Effector memory CD8-positive, alpha-beta T cell (primary cell): Measurements from ENCODE around the gene B3GAT1.

ENCODE experiments used
- ATAC-seq: fragments of 150-1000 bp; cut with Tn5 transposase; replicated peaks from 2 replicates; pipeline ENCODE4 v1.10.0; 2021; ENCODE audit warnings: mild to moderate bottlenecking, moderate library complexity
- DNase-seq, 3 experiments: peaks; one replicate each; pipeline ENCODE4 v3.0.0; 2021
- H3K27ac Mint-ChIP-seq, 2 donors: one replicate each; pipeline ENCODE4 v1.8.0; 2022; ENCODE audit warnings: mild to moderate bottlenecking in 2 of 2, mixed read lengths in 2 of 2, moderate library complexity in 2 of 2
- H3K27me3 Mint-ChIP-seq, 2 donors: one replicate each; pipeline ENCODE4 v1.8.0; 2022; ENCODE audit warnings: mixed read lengths in 2 of 2
- H3K36me3 Mint-ChIP-seq: one replicate; pipeline ENCODE4 v1.8.0; 2022; ENCODE audit warnings: mild to moderate bottlenecking, moderate library complexity, mixed read lengths; ENCODE audit not compliant: insufficient read depth
- H3K4me1 Mint-ChIP-seq, 2 donors: one replicate each; pipeline ENCODE4 v1.8.0; 2022; ENCODE audit warnings: low read depth in 2 of 2, mixed read lengths in 2 of 2
- H3K4me3 Mint-ChIP-seq, 2 donors: one replicate each; pipeline ENCODE4 v1.8.0; 2022; ENCODE audit warnings: mild to moderate bottlenecking in 2 of 2, mixed read lengths in 2 of 2, moderate library complexity in 2 of 2
- H3K9me3 Mint-ChIP-seq, 2 donors: one replicate each; pipeline ENCODE4 v1.8.0; 2022; ENCODE audit warnings: mixed read lengths in 2 of 2

B3GAT1 gene

DNA sequence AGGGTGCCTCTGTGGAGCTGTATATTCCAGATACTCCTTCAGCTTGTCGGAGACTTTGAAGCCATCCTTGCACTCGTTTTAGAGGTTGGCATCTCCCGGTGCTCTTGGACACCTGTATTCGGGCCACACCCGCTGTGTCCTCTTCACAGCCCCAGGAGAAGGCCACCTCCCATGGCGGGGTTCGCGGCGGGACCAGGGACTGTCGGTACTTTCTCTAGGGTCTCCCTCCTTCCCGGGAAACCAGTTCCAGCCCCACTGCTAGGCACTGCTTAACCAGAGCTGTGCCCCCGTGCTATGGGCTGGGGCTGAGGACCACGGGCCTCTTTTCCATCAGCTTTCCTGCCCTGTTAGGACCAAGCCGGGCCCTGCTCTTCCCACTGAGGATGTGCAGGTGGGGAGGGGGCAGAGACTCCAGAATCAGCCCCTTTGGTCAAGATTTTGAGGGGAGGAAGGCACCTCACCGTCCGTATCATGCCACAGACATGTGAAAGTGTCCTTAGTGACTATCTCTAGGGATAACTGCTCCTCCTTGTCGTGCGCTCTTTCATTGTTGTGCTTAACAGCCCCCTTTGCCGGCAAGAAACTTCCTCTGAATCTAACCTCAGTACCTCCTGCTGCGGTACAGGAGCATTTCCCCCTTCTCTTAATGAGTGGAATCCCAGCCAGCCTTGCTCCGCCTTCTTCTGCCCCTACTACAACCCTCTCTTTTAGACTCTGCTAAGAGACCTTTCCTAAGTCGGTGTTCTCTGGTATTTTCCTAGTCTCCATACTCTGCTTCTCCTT, 1.2 kb upstream of the B3GAT1 start:
- Mint-ChIP-seq H3K4me1 (peaks cover 32 to 36% of the 10 kb centered on the region in 2 donors), H3K27me3 (peaks cover 19 to 78% of the 10 kb centered on the region in 2 donors), H3K27ac (peak overlapping the region; percentile 6 to 72), H3K36me3 (peaks cover under 1% of the 10 kb centered on the region), H3K9me3 (no peaks in the 10 kb centered on the region), H3K4me3 (peak overlapping the region; percentile 15 to 63)
- DNase-seq (no peak), ATAC-seq (no peak)

- Mint-ChIP-seq H3K27ac (peak overlapping the region in 1 of 2 donors; percentile 82), H3K4me1 (peaks cover 41 to 42% of the 10 kb centered on the region in 2 donors), H3K36me3 (peaks cover 2% of the 10 kb centered on the region), H3K4me3 (peak overlapping the region; percentile 83 to 87), H3K27me3 (peaks cover 13 to 75% of the 10 kb centered on the region in 2 donors), H3K9me3 (no peaks in the 10 kb centered on the region)
- DNase-seq, result no peak
- no peak for ATAC-seq
Observed at GRCh38 chr11:134410766-134411165, 1.3 kb downstream of the B3GAT1 start.

- H3K27ac Mint-ChIP-seq, result peak overlapping the region in 1 of 2 donors; percentile 22
- H3K4me3 Mint-ChIP-seq, result peak overlapping the region; percentile 83 to 87
- peaks cover 2% of the 10 kb centered on the region for H3K36me3 Mint-ChIP-seq
- no peak for DNase-seq
- peaks cover 13 to 75% of the 10 kb centered on the region in 2 donors for H3K27me3 Mint-ChIP-seq
- no peak for ATAC-seq
- H3K4me1 Mint-ChIP-seq, result peaks cover 39 to 41% of the 10 kb centered on the region in 2 donors
- no peaks in the 10 kb centered on the region for H3K9me3 Mint-ChIP-seq
Observed at GRCh38 chr11:134409552-134410429, 2.3 kb downstream of the B3GAT1 start.

DNA sequence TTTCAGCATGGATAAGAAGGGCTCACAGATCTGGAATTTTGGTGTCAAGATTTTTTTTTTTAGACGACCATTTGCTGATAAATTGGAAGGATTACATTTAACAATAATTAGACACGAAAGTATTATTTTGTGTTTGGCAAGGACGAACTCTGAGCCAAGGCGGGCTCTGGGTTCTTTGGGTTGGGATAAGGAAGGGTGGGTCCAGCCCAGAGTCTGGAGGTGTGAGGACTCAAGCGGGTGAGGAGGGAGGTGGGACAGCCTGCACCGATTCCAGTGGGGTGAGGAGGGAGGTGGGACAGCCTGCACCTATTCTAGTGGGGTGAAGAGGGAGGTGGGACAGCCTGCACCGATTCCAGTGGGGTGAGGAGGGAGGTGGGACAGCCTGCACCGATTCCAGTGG, 4.1 kb downstream of the B3GAT1 start:
- ATAC-seq (no peak), DNase-seq (no peak)
- Mint-ChIP-seq H3K27ac (peak overlapping the region in 1 of 2 donors; percentile 69), H3K27me3 (peaks cover 13 to 66% of the 10 kb centered on the region in 2 donors), H3K4me3 (peak overlapping the region in 1 of 2 donors; percentile 38), H3K36me3 (peaks cover 2% of the 10 kb centered on the region), H3K9me3 (no peaks in the 10 kb centered on the region), H3K4me1 (peaks cover 31% of the 10 kb centered on the region in 2 donors)

- H3K27ac Mint-ChIP-seq, result peak overlapping the region; percentile 38 to 69
- H3K36me3 Mint-ChIP-seq, result peaks cover 2% of the 10 kb centered on the region
- peaks cover 34 to 35% of the 10 kb centered on the region in 2 donors for H3K4me1 Mint-ChIP-seq
- peaks cover 13 to 69% of the 10 kb centered on the region in 2 donors for H3K27me3 Mint-ChIP-seq
- no peak for ATAC-seq
- no peak for DNase-seq
- H3K4me3 Mint-ChIP-seq, result peak overlapping the region; percentile 33 to 38
- no peaks in the 10 kb centered on the region for H3K9me3 Mint-ChIP-seq
Observed at GRCh38 chr11:134407321-134407828, 4.7 kb downstream of the B3GAT1 start.

DNA sequence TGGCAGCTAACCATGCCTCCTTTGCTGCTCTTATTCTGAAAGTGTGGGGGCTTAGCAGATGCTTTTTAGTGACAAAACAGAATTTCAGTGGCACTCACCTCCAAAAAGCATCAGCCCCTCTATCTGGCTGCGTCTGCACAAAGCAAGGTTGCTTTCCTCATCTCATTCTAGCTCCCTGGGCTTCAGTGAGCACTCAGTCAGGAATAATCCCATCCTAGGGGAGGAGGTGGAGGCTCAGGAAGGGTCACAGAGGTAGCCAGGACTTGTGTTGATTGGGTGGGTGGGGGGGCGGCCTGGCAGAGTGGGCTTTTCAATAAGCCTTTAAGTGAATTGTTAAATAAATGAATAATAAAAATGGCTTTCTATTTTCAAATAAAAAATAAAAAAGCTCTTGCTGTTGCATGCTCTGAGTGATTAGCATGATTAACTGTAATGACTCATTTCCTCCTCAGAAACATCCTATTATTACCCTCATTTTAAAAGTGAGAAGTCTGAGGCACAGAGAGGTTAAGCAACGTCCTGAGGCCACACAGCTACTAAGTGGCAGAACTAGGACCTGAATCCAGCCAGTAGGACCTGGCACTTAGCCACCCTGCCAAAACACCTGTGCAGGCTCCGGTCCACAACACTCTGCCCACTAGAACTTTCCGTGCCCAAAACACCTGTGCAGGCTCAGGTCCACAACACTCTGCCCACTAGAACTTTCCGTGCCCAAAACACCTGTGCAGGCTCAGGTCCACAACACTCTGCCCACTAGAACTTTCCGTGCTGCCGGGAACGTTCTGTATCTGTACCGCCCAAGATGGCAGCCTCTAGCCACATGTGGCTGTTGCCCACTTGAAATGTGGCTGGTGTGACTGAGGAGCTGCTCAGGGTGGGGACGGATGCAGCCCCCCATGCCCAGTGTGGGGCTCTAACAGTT, 5.5 kb downstream of the B3GAT1 start:
- peak; percentile 71 for ATAC-seq
- H3K4me3 Mint-ChIP-seq, result peak overlapping the region; percentile 33 to 38
- peak overlapping the region; percentile 38 to 73 for H3K27ac Mint-ChIP-seq
- H3K4me1 Mint-ChIP-seq, result peaks cover 37 to 39% of the 10 kb centered on the region in 2 donors
- peaks cover 13 to 74% of the 10 kb centered on the region in 2 donors for H3K27me3 Mint-ChIP-seq
- peaks cover 2% of the 10 kb centered on the region for H3K36me3 Mint-ChIP-seq
- no peaks in the 10 kb centered on the region for H3K9me3 Mint-ChIP-seq
- DNase-seq, result no peak

- peak overlapping the region in 1 of 2 donors; percentile 73 for H3K27ac Mint-ChIP-seq
- ATAC-seq (no peak), DNase-seq (no peak)
- no peak overlapping the region for H3K4me3 Mint-ChIP-seq
- H3K4me1 Mint-ChIP-seq, result peaks cover 31 to 36% of the 10 kb centered on the region in 2 donors
- H3K36me3 Mint-ChIP-seq, result peaks cover 2% of the 10 kb centered on the region
- peaks cover 13 to 71% of the 10 kb centered on the region in 2 donors for H3K27me3 Mint-ChIP-seq
- no peaks in the 10 kb centered on the region for H3K9me3 Mint-ChIP-seq
Observed at GRCh38 chr11:134405841-134406240, 6.2 kb downstream of the B3GAT1 start.

DNA sequence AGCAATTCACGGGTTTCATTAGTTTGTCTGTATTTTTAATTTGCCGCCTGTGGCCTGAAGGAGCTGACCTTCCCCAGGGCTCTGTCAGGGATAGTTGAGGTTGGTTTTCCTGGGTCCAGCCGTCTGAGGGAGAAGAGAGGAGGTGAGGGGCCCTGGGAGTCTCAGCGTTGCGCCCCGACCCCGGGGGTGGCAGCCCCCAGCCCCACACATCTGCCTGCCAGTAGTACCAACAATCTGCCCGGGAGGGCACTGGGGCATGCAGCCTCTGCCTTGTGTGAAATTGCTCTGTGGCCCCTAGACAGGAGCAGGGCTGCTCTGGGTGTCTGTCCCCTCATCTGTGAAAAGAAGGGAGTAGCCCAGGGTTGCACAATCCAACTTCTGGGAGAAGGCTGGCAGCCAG, 6.6 kb downstream of the B3GAT1 start:
- peaks cover 31 to 32% of the 10 kb centered on the region in 2 donors for H3K4me1 Mint-ChIP-seq
- H3K27ac Mint-ChIP-seq, result peak overlapping the region in 1 of 2 donors; percentile 73
- H3K36me3 Mint-ChIP-seq, result peaks cover 2% of the 10 kb centered on the region
- H3K4me3 Mint-ChIP-seq, result no peak overlapping the region
- ATAC-seq (no peak), DNase-seq (no peak)
- H3K27me3 Mint-ChIP-seq, result peaks cover 13 to 71% of the 10 kb centered on the region in 2 donors
- no peaks in the 10 kb centered on the region for H3K9me3 Mint-ChIP-seq

DNA sequence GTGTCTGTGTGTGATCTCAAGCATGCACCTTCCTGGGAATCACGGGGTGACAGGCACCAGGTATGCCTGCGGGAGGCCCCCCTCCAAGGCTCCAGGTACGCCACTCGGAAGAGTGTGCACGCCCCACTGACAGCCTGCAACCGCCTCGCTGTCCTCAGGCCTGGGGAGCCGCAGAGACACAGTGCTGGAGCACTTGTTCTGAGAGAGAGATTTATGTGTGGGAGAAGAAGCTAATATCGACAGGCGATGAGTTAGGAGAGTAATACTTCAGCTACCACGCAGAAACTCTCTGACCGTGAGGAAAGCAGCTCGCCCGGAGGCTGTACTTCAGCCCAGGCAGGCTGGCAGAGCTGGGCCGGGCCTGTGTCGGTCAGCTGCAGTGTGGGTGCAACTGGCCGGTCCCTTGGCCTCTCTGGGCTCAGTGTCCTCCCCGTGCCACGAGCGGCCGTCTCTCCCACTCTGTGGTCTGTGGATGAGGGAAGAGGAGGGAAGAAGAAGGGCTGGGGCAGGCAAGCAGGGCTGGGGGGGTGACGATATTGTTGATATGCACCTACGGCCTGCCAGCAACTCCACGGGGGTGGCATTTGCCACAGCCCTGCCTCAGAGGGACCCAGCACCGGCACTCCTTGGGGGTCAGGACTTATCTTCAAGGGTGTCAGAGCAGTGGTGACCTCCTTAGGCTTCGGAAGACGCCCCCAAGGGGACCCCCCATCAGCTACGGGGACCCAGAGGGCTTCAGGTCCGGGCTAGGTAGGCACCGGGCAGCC, 7.3 kb downstream of the B3GAT1 start:
- H3K4me1 Mint-ChIP-seq, result peaks cover 31% of the 10 kb centered on the region in 2 donors
- DNase-seq (no peak), ATAC-seq (no peak)
- no peaks in the 10 kb centered on the region for H3K9me3 Mint-ChIP-seq
- H3K4me3 Mint-ChIP-seq, result no peak overlapping the region
- H3K27me3 Mint-ChIP-seq, result peaks cover 7 to 71% of the 10 kb centered on the region in 2 donors
- peaks cover 6% of the 10 kb centered on the region for H3K36me3 Mint-ChIP-seq
- H3K27ac Mint-ChIP-seq, result peak overlapping the region in 1 of 2 donors; percentile 73

DNA sequence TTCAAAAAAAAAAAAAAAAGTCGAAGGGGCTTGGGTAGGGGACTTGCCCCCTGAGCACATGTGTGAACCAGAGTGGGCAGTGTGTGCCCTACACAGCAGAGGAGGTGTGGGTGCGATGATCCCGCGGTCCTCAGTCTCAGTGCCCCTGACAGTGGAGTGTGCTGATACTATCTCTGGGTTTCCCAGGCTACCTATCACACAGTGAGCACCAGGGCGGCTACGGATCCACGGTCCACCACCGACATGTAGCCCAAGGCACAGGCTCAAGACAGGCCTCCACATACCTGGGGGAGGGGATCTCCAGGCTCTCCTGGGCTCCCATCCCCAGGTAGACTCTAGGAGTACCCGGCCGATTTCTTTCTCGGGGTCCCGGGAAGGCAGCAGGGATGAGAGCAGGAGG, 9.1 kb downstream of the B3GAT1 start:
- DNase-seq, result no peak
- no peaks in the 10 kb centered on the region for H3K9me3 Mint-ChIP-seq
- peaks cover 0 to 76% of the 10 kb centered on the region in 2 donors for H3K27me3 Mint-ChIP-seq
- ATAC-seq, result no peak
- H3K27ac Mint-ChIP-seq, result peak overlapping the region in 1 of 2 donors; percentile 50
- H3K4me1 Mint-ChIP-seq, result peaks cover 29 to 35% of the 10 kb centered on the region in 2 donors
- peak overlapping the region; percentile 18 to 39 for H3K4me3 Mint-ChIP-seq
- peaks cover 9% of the 10 kb centered on the region for H3K36me3 Mint-ChIP-seq

DNA sequence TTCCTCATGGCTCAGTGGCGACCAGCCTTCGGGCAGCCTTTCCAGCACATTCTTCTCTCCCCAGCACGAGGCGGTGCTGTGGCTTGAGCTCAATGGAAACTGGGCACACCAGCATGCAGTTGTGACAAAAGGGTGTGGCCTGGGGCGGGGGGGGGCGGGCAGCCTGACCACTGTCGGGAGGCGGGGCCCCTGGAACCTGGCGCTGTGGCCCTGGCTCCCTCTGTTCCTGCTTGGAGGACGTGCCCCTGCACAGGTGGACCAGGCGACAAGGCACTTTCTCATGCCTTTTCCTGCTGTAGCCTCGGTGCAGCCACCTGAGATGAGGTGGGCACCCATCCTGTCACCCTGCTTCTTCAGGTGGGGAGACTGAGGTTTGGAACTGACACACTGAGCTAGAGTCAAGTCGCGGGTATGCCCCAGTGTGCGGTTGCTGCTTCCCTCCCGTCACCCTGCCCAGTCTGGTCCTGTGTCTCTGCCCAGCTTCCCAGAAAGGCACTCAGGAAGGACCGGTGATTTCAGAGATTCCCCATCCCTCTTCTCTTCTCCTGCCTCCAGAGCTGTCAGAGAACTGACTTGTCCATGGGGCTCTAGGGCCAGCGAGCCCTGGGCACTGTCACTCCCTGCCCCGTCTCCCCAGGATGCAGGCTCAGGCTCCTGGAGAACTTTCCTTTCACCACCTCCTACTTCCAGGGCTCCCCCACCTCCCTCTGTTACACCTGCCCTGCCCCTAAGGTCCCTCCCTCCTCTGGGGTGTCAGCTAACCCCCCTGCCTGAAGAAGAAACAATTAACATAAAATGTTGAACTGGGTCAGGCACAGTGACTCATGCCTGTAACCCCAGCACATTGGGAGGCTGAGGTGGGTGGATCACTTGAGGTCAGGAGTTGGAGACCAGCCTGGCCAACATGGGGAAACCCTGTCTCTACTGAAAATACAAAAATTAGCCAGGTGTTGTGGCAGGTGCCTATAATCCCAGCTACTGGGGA, 9.9 kb downstream of the B3GAT1 start:
- peak; percentile 77 for ATAC-seq

More for the DNA sequence above, 9.9 kb downstream of the B3GAT1 start:
- DNase-seq, result no peak
- peak overlapping the region in 1 of 2 donors; percentile 50 for H3K27ac Mint-ChIP-seq
- H3K36me3 Mint-ChIP-seq, result peaks cover 10% of the 10 kb centered on the region
- peak overlapping the region; percentile 18 to 39 for H3K4me3 Mint-ChIP-seq
- H3K9me3 Mint-ChIP-seq, result no peaks in the 10 kb centered on the region
- H3K27me3 Mint-ChIP-seq, result peaks cover 0 to 76% of the 10 kb centered on the region in 2 donors
- peaks cover 25 to 31% of the 10 kb centered on the region in 2 donors for H3K4me1 Mint-ChIP-seq
